ENCODE measurements around the gene AMPD3.

AMPD3 gene

GRCh38 chr11:10488934-10489691 lies 34.0 kb downstream of the AMPD3 start:
- no peak for DNase-seq (ENCODE audit: low read depth)

GRCh38 chr11:10490032-10490397 lies 35.0 kb downstream of the AMPD3 start:
- DNase-seq (ENCODE audit: low read depth): no peak

DNA sequence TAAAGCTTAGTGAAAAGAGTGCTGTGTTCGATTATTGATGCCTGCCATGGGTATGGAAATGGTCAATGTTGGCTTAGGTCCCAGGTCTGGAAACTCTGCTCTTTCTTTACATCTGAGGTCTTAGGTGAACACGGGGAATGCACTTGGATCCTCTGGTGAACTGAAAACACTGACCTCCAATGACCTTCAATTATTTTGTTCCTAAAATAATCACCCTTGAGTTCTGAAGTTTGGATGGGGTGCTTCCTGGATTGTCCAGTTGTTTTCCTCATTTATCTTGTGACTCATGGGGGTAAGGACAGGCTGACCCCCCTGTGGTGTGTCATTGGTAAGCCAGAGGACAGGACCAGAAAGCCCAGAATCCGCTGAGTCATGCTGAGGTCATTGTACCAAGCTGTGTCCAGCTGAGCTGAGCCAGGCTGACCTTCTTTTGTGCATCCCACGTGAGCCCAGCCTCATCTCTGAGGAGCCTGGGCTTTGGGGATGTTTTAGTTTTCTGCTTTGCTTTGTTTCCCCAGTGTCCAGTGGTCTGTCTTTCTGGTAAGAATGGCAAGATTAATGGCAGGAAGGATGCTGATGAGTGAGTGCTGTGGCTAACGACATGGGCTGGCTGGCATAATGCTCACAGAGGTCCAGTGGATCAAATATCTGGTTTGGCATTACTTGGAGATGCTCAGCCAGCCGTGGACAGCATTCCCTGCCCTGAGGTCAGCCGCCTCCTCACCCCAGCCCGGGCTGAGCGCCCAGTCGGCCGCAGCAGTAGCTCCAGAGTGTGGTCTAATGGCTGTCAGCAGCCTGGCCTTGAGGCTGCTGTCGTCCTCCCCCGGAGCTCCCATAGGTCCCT lies 35.6 kb downstream of the AMPD3 start:
- DNase-seq (ENCODE audit: low read depth): peak; percentile 100

- DNase-seq (ENCODE audit: low read depth): no peak
Measured at GRCh38 chr11:10492084-10492483, 37.0 kb downstream of the AMPD3 start.

GRCh38 chr11:10493041-10493663 lies 38.1 kb downstream of the AMPD3 start:
- no peak for DNase-seq (ENCODE audit: low read depth)

- no peak for DNase-seq (ENCODE audit: low read depth)
Measured at GRCh38 chr11:10494636-10495463, 39.8 kb downstream of the AMPD3 start.

GRCh38 chr11:10495464-10495786 lies 40.4 kb downstream of the AMPD3 start:
- DNase-seq (ENCODE audit: low read depth): no peak

DNA sequence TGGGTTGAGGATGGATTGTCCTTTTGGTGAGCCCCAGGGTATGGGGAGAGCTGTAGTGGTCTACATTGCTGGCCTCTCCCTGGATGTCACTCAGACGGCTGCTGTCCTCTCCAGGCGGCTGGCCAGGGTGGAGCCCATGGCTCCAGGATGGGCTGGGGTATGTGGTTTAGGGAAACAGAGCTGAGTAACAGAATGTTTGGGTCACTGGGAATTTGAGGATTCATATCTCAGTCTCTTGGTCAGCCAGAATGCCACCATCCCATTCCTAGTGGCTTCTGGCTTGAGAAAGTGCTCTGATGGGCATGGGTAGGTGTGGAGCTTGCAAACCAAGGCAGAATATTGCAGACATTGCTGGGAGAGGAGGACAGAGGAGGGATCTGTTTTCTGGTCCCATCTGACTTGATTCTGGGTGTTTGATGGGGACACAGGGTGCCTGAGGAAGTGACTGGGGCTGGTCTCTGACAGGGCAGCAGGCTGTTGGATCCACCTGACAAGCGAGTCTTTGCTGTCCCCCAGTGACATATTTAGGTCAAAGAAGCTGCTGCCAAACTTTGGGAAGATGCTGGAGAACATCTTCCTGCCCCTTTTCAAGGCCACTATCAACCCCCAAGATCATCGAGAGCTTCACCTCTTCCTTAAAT lies 41.4 kb downstream of the AMPD3 start:
- no peak for DNase-seq (ENCODE audit: low read depth)

- no peak for DNase-seq (ENCODE audit: low read depth)
Measured at GRCh38 chr11:10497371-10498021, 42.4 kb downstream of the AMPD3 start.

- no peak for DNase-seq (ENCODE audit: low read depth)
Measured at GRCh38 chr11:10498022-10498400, 42.9 kb downstream of the AMPD3 start.

- no peak for DNase-seq (ENCODE audit: low read depth)
Measured at GRCh38 chr11:10498426-10499250, 43.6 kb downstream of the AMPD3 start.

DNA sequence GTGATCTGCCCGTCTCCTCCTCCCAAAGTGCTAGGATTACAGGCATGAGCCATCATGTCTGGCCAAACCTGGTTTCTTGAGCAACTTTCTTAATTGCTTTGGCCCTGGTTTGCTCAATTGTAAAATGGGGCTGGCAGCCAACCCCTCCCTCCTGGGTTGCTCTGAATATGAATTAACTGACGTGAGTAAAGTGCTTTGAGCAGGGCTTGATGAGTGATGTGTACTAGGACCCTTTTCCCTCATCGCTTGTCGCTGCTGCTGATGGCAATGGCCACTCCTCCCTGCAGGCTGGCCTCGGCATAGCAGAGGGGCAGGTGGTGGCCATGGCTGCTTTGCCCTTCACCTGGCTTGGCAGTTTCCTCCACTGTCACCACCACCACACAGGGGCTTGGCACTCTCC lies 44.4 kb downstream of the AMPD3 start:
- DNase-seq (ENCODE audit: low read depth): peak; percentile 27

DNA sequence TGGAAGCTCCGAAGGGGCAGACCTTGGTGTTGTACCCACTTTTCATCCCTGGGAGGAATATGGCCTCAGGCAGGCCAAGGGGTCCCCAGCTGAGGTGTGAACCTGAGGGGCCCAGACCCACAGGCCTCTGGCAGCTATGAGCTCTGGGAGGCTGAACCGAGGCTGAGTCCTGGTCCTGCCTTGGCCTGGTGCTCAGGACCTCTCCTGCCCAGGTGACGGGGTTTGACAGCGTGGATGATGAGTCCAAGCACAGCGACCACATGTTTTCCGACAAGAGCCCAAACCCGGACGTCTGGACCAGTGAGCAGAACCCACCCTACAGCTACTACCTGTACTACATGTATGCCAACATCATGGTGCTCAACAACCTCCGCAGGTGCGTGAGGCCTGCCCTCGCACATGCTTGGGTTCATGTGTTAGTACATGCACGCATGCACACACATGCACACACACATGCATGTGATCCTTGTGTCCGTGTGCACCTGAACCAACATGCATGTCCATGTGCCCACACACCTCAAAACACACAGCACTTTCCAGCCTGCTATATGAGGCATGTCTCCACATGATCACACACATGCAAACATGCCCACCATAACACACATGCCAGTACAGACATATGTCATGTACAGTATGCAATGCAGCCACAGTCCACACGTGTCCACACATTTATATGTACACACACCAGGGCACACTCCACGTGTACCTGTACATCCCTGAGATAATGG lies 45.0 kb downstream of the AMPD3 start:
- no peak for DNase-seq (ENCODE audit: low read depth)

GRCh38 chr11:10500757-10501684 lies 46.0 kb downstream of the AMPD3 start:
- DNase-seq (ENCODE audit: low read depth): no peak

DNA sequence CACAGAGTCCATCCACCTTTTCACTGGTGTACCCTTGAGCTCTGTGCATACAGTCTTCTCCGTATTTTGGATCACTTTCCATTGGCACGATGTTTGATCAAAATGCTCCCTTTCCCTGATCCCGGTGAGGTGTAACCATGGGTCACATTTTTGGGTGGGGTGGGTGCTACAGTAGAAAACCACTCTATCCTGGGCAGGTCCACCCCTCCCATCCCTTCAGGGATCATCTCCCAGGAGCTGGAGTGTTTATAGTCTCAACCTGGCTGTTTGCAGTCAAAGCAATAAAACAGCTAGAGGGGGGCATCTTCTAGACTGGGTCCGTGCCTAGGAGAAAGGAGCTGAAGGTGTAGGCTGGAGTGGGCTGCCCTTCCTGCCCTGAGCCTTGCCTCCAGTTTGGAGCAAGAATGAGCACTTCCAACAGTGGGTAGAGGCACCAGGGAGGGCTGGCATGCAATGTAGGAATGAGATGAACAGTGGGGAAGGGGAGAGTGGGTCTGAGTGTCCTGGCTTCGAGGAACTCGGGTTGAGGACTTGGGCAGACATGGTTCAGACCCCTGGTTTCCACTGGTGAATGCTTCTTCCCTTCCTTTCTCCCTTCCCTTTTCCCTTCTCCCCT lies 47.1 kb downstream of the AMPD3 start:
- no peak for DNase-seq (ENCODE audit: low read depth)

DNA sequence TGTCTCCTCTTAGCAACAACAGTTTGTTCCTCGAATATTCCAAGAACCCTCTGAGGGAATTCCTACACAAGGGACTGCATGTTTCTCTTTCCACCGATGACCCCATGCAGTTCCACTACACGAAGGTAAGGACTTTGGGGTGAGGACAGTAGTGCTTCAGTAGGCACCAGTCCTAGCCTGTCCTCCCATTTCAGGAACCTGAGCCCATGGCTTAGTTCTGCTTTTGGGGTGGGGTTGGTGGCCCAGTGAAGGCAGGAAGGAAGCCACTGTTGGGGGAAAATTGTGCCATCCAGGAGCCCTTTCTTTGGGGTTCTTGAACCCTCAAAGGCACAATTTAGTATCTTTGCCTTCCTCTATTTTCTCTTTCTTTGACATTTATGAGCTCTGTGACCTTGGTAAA lies 47.7 kb downstream of the AMPD3 start:
- DNase-seq (ENCODE audit: low read depth): no peak

GRCh38 chr11:10503221-10503620 lies 48.2 kb downstream of the AMPD3 start:
- no peak for DNase-seq (ENCODE audit: low read depth)
